Skin of body (tissue), 2 donors: ENCODE data around the gene NLN. TPM values are rescaled to one million over a fixed set of nuclear protein-coding genes. Genes with fewer than 3 reads are reported as not detected.
"Not testable (repeated sequence)": the region's sequence is repeated elsewhere in the genome, so short reads cannot be mapped to it uniquely, and the experiment has no call there.

ENCODE experiments used
- DNase-seq: peaks from one replicate; lab custom pipeline; 2025; lab: John Stamatoyannopoulos, UW
- total RNA-seq: library from RNA; depleted of rRNA; stranded (reverse); fragments of >200 nt; gene quantifications from one replicate; pipeline ENCODE4 v1.2.3, GENCODE V29; 2014

NLN gene
- total RNA-seq, 1 donor from 2014 or later: 16.0 TPM

- not testable (repeated sequence) for DNase-seq
Observed at GRCh38 chr5:65732046-65732445, 10.0 kb downstream of the NLN start.

GRCh38 chr5:65734196-65734775 lies 12.3 kb downstream of the NLN start:
- not testable (repeated sequence) for DNase-seq

- no peak for DNase-seq
Observed at GRCh38 chr5:65734921-65735320, 12.9 kb downstream of the NLN start.

- DNase-seq: no peak
Observed at GRCh38 chr5:65736011-65736410, 14.0 kb downstream of the NLN start.

- no peak for DNase-seq
Observed at GRCh38 chr5:65737842-65738241, 15.8 kb downstream of the NLN start.

GRCh38 chr5:65738305-65738704 lies 16.3 kb downstream of the NLN start:
- no peak for DNase-seq

- DNase-seq: no peak
Observed at GRCh38 chr5:65739162-65739561, 17.2 kb downstream of the NLN start.

- peak; percentile 13 for DNase-seq
Observed at GRCh38 chr5:65742565-65743231, 20.7 kb downstream of the NLN start.

GRCh38 chr5:65749221-65749844 lies 27.3 kb downstream of the NLN start:
- DNase-seq: no peak

GRCh38 chr5:65749956-65750355 lies 28.0 kb downstream of the NLN start:
- no peak for DNase-seq

GRCh38 chr5:65750938-65751337 lies 28.9 kb downstream of the NLN start:
- no peak for DNase-seq

- no peak for DNase-seq
Observed at GRCh38 chr5:65753189-65753588, 31.2 kb downstream of the NLN start.

GRCh38 chr5:65758546-65759144 lies 36.6 kb downstream of the NLN start:
- no peak for DNase-seq

- DNase-seq: no peak
Observed at GRCh38 chr5:65760504-65761275, 38.7 kb downstream of the NLN start.

GRCh38 chr5:65762234-65762633 lies 40.2 kb downstream of the NLN start:
- DNase-seq: no peak

GRCh38 chr5:65765582-65765981 lies 43.6 kb downstream of the NLN start:
- no peak for DNase-seq

GRCh38 chr5:65766175-65766574 lies 44.2 kb downstream of the NLN start:
- DNase-seq: no peak

- no peak for DNase-seq
Observed at GRCh38 chr5:65766781-65767180, 44.8 kb downstream of the NLN start.

GRCh38 chr5:65767565-65767964 lies 45.6 kb downstream of the NLN start:
- DNase-seq: no peak

GRCh38 chr5:65768723-65769346 lies 46.8 kb downstream of the NLN start:
- DNase-seq: no peak

GRCh38 chr5:65769539-65769938 lies 47.5 kb downstream of the NLN start:
- no peak for DNase-seq
